HG02798 (cell line): ENCODE results near the gene RBFA.
"Not testable (repeated sequence)": the region's sequence is repeated elsewhere in the genome, so short reads cannot be mapped to it uniquely, and the experiment has no call there.

Source experiments
- ATAC-seq: cut with Tn5 transposase; IDR thresholded peaks from one replicate; pipeline ENCODE4 v1.9.1; 2021; ENCODE audit warnings: mild to moderate bottlenecking; ENCODE audit not compliant: unreplicated experiment, poor library complexity

Gene RBFA

GRCh38 chr18:80027719-80028118 lies 6.5 kb upstream of the RBFA start:
- not testable (repeated sequence) for ATAC-seq

GRCh38 chr18:80029690-80030089 lies 4.5 kb upstream of the RBFA start:
- no peak for ATAC-seq

- ATAC-seq: peak; percentile 55
Measured at GRCh38 chr18:80033181-80034067, 810 bp upstream of the RBFA start.

DNA sequence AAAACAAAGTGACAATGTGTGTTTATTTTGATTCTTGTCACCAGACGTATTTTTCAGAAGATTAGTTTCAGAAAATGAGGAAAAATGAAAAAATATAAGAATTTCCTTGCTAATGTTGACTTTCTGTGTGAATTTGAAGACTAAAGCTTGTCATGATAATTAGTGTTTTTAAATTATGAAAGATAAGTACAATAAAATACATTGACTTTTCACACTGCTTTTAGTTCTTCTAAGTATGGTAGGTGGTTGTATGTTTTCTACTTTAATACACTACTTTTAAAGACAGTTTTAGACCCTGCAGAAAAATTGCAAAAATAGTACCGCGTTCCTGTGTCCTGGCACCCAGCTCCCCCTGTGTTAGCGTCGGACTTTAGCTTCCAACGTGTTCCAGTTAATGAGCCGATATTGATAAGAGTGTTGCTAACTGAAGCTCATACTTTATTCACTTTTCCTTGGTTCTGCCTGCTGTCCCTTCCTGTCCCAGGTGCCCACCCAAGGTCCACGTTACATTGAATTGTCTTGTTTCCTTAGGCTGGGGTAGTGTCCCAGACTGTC lies 695 bp downstream of the RBFA start:
- no peak for ATAC-seq

- no peak for ATAC-seq
Measured at GRCh38 chr18:80035997-80036396, 1.8 kb downstream of the RBFA start.

GRCh38 chr18:80037300-80037699 lies 3.1 kb downstream of the RBFA start:
- ATAC-seq: no peak

DNA sequence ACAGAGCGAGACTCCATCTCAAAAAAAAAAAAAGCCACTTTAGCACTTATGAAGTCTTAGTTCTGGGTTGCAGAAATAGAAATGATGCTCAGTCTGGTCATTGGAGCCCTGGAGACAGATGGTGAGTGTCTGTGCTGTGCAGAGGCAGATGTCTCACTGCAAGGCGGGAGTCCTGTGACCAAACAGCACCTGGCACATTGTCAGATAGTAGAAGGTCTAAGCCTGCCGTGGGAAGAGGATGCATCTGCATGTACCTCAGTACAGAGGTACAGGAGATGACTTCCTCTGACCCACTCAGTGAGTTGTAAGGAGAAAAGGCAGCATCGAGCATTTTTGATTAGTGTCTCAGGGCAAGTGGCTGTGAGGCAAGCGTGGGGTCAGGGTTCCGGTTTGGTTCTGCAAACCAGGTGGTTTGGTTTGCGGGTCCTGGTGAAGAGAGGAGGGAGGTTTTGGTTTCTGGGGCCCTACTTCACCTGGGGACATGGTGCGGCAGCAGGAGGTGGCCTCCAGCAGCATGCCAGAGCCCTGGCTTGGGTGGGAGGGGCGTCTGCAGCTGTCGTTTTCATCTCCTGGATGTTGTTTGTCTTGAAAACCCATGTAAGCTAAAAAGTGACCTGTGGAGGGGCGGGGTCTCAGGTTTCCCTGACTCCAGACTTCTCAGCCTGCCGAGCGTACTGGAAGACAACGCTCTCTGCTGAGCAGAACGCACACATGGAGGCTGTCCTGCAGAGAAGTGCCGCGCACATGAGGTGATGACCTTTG lies 3.8 kb downstream of the RBFA start:
- no peak for ATAC-seq

DNA sequence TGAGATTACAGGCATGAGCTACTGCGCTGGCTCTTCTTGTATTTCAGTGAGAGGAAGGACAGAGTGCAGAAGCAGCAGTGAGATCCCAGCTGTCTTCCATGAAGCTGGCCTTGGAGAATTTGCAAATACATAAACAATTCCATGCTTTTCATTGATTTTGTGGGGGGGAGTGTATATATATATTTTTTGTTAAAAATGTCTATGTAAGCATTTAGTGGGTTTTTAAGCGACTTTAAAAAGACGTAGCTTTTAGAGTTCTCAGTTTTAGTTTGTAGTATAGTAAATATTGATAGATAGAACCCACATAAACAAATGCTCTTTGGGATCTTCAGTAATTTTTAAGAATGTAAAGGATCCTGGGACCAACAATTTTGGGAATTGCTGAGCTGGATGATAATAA lies 6.3 kb downstream of the RBFA start:
- no peak for ATAC-seq

DNA sequence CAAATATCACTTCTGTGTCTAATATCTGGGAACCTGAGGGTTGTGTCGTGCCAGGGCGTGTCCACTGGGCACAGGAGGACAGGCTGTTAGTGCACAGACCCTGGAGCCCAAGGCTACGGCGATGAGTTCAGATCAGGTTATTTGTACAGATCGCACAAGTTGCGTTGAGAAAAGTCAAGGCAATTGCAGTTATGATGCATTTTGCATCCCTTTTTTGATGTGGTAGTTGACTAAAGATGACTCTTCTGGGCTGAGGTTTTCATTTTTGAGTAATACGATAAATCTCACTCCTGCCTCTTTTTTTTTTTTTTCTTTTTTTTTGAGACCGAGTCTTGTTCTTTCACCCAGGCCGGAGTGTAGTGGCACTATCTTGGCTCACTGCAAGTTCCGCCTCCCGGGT lies 7.2 kb downstream of the RBFA start:
- no peak for ATAC-seq

DNA sequence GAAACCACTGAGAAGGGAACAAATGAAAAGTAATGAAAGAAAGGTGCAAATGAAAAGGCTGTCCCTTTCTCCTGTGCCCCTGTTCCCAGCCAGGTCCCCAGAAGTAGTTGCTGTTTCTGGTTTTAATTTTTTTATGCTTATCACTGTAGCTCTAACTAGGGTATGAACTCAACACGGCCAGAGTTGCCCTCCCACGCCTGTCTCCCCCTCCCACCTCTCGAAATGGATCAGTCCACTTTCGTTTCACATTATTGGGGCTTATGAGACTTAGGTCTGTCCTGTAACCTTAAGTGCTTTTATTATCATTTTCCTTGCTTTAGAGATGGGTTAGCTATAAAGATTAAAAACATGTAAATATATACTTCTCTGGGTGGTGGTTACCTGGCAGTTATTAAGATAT lies 8.6 kb downstream of the RBFA start:
- ATAC-seq: no peak

DNA sequence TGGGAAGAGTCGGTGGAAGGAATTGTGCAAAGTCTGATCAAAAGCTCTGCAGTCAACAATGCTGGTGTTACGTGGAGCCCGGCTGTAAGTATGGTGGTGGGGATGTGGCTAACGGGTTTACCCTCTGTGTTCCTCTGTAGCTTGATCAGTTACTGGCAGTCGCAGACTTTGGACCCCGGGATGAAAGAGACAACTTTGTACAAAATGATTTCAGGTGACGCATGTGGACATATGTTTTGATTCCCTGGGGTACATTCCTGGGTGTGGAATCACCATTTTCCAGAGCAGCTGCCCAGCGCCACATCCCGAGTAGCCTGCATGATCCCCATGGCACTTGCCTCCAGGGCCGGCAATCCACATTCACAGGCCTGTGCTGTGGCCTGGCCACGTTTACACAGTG lies 9.8 kb downstream of the RBFA start:
- ATAC-seq: no peak

- no peak for ATAC-seq
Measured at GRCh38 chr18:80046011-80046410, 11.8 kb downstream of the RBFA start.

- ATAC-seq: no peak
Measured at GRCh38 chr18:80046431-80046830, 12.2 kb downstream of the RBFA start.

DNA sequence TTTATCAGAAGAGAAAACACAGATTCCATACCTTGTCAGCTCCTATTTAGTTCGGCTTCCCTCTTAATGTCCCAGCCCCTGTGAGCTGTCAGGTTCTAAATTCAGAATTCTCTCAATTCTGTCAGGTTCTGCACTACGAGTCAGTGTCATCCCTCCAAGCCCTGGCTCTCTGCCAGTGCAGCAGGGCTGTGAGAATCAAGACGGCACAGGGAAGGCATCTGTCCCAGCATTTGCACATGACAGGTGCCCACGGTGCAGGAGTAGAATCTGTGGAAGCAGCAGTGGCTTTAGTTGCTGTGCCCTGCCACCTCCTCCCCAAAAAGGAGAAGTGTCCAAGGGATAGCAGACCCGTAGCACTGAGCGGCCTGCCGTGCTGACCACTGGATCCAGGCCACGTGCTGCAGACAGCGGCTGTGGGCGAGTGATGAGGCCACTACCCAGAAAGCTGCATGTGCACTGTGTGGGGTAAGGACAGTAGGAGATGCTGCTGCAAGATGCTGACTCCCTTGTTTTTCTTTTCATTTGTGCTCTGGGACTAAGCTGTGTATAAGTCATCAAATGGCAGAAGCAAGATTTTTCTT lies 12.8 kb downstream of the RBFA start:
- no peak for ATAC-seq

DNA sequence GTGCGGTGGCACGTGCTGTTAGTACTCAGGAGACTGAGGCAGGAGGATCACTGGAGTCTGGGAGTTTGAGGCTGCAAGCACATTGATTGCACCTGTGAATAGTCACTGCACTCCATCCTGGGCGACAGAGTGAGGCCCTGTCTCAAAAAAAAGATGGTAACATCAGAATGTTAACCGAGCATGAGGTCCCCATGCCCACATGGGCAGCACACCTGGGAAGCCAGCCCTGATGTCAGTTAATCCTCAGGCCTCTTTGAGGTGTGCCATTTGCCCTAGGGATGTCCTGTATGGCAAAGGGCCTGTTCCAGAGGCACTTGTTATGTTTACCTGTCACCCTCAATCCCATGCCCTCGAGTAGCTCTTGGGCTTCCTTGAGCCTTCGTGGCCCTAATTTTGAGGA lies 16.6 kb downstream of the RBFA start:
- no peak for ATAC-seq

DNA sequence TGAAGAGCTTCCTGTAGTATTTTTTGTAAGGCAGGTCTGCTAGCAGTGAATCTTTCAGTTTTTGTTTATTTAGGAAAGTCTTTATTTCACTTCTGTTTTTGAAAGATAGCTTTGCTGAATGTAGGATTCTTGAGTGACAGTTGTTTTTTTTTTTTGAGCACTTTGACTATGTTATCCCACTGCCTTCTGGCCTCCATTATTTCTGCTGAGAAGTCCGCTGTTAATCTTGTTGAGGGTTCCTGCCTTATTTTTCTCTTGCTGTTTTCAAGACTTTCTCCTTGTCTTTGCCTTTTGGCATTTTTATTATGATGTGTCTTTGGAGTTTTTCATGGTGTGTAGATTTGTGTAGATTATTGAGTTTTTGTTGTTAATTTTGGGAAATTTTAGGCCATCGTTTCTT lies 21.9 kb downstream of the RBFA start:
- no peak for ATAC-seq

GRCh38 chr18:80059945-80060344 lies 25.7 kb downstream of the RBFA start:
- no peak for ATAC-seq

DNA sequence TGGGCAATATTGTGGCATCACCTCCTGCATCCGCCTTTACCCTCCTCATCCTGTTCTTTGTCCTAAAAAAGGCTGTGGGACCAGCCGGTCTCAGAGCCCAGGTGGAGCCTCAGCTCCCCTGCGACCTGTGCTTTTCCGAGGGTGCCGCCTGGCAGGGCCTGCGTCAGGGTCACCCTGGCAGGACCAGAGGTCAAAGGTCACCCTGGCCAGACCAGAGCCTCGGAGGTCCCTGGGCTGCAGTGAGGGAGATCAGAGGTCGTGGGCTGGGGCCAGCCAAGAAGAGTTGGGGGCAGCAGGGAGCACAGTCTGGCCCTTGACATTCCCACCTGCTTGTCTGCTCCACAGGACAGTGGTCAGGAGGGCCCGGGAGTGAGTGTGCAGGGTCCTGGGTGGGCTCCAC lies 31.5 kb downstream of the RBFA start:
- no peak for ATAC-seq

DNA sequence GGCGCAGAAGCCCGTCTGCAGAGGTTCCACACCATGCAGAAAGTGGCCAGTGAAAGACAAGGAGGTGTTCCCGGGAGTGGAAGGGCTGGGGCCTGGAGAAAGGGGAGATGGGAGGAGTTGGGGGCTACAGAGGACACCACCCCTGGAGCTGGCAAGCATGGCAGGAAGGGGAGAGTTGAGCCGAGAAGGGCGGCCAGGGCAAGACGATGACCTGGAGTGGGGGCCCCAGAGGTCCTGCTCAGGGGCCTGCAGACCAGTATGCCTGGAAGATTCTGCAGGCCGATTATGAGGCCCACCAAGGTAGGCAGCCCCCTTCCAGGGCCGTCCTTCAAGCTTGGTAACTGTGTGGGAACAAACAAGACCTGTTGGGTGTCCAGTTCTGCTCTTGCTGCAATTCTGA lies 33.1 kb downstream of the RBFA start:
- no peak for ATAC-seq

GRCh38 chr18:80067897-80068296 lies 33.7 kb downstream of the RBFA start:
- no peak for ATAC-seq
